ENCODE results near the gene ANKMY2.

ANKMY2 gene

DNA sequence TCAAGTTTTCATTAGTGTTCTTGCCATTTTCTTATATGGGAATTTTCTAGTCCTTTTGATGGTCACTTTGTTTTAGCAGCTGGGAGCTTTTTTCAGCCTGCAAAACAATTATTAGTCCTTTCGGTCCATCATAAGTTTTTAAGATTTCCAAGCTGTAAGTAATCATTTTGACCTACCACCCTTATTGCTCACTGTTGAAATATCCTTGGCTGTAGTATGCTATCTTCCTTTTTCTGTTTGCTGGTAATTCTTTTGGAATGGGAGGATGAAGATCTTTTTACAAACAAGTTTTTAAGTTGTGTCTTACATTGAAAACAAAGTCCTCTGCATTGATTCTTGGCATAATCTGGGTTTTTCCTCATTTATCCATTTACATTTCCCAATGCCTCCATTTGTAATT, 24.5 kb upstream of the ANKMY2 start:
- Histone ChIP-seq H3K4me1 (ENCODE audit: insufficient read depth, low read length, severe bottlenecking) (no peaks in the 10 kb centered on the region), H3K27me3 (ENCODE audit: insufficient read depth, low read length) (no peaks in the 10 kb centered on the region), H3K79me2 (ENCODE audit: insufficient read depth, low read length) (peaks cover 44% of the 10 kb centered on the region), H3F3A (ENCODE audit: insufficient read depth, low read length) (no peaks in the 10 kb centered on the region), H2AFZ (ENCODE audit: low read length) (no peak overlapping the region), H3K27ac (ENCODE audit: low read depth, low read length, poor library complexity, severe bottlenecking) (no peak overlapping the region), H3K36me3 (ENCODE audit: insufficient read depth, low read length) (peaks cover 87% of the 10 kb centered on the region), H3K4me2 (ENCODE audit: low read length) (no peak overlapping the region), H3K9me3 (ENCODE audit: low read length) (no peaks in the 10 kb centered on the region; the same call in 1 of the 2 replicates), H3K9ac (ENCODE audit: low read length) (no peak overlapping the region), H3K4me3 (ENCODE audit: low read depth, low read length, poor library complexity, severe bottlenecking) (no peak overlapping the region), H3K9me2 (ENCODE audit: low read depth, low read length) (no peaks in the 10 kb centered on the region), H4K20me1 (ENCODE audit: insufficient read depth, low read length) (no peaks in the 10 kb centered on the region)
- TF ChIP-seq, protein P1, sequence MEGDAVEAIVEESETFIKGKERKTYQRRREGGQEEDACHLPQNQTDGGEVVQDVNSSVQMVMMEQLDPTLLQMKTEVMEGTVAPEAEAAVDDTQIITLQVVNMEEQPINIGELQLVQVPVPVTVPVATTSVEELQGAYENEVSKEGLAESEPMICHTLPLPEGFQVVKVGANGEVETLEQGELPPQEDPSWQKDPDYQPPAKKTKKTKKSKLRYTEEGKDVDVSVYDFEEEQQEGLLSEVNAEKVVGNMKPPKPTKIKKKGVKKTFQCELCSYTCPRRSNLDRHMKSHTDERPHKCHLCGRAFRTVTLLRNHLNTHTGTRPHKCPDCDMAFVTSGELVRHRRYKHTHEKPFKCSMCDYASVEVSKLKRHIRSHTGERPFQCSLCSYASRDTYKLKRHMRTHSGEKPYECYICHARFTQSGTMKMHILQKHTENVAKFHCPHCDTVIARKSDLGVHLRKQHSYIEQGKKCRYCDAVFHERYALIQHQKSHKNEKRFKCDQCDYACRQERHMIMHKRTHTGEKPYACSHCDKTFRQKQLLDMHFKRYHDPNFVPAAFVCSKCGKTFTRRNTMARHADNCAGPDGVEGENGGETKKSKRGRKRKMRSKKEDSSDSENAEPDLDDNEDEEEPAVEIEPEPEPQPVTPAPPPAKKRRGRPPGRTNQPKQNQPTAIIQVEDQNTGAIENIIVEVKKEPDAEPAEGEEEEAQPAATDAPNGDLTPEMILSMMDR (IDR thresholded peaks at IDR 0.05; ENCODE audit: low read length), result no peak
- no peak for TF ChIP-seq EZH2 (IDR thresholded peaks at IDR 0.05; ENCODE audit: borderline replicate concordance, low read length)

DNA sequence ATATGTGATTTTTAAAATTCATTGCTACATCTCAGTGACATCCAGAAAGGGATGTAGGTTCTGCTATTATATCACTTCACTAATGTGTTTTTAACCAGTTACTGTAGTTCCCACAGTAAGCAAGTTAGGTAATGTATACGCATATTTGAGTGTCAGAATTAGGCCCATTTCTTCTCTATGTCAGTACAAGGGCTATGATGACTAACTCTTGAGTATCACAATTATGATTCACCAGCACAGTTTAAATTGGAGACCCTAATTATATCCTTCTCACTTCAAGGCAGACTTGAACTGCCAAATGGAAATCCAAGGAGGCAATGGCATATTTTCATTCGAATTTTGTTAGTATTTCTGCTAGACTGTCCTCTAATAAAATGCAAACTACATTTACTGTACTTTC, 24.0 kb upstream of the ANKMY2 start:
- Histone ChIP-seq H3F3A (ENCODE audit: insufficient read depth, low read length) (no peaks in the 10 kb centered on the region), H3K27ac (ENCODE audit: low read depth, low read length, poor library complexity, severe bottlenecking) (no peak overlapping the region), H3K9ac (ENCODE audit: low read length) (no peak overlapping the region), H4K20me1 (ENCODE audit: insufficient read depth, low read length) (no peaks in the 10 kb centered on the region), H2AFZ (ENCODE audit: low read length) (no peak overlapping the region), H3K36me3 (ENCODE audit: insufficient read depth, low read length) (peaks cover 86% of the 10 kb centered on the region), H3K4me2 (ENCODE audit: low read length) (no peak overlapping the region), H3K9me2 (ENCODE audit: low read depth, low read length) (no peaks in the 10 kb centered on the region), H3K79me2 (ENCODE audit: insufficient read depth, low read length) (peaks cover 47% of the 10 kb centered on the region), H3K4me3 (ENCODE audit: low read depth, low read length, poor library complexity, severe bottlenecking) (no peak overlapping the region), H3K27me3 (ENCODE audit: insufficient read depth, low read length) (no peaks in the 10 kb centered on the region), H3K9me3 (ENCODE audit: low read length) (no peaks in the 10 kb centered on the region; the same call in 1 of the 2 replicates), H3K4me1 (ENCODE audit: insufficient read depth, low read length, severe bottlenecking) (no peaks in the 10 kb centered on the region)
- TF ChIP-seq, protein P1 (IDR thresholded peaks at IDR 0.05; ENCODE audit: low read length), result no peak
- TF ChIP-seq EZH2 (IDR thresholded peaks at IDR 0.05; ENCODE audit: borderline replicate concordance, low read length), result no peak

DNA sequence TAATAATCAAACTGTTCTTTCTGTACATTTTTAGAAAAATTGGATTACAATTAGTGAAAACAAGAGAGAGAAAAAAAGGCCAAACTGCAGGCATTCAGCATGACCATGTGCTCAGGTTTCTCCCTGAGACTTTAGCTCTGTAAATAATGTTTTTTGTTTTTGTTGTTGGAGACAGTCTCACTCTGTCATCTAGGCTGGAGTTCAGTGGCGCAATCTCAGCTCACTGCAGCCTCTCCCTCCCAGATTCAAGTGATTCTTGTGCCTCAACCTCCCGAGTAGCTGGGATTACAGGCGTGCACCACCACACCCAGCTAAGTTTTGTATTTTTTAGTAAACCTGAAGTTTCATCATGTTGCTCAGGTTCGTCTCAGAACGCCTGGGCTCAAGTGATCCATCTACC, 23.4 kb upstream of the ANKMY2 start:
- Histone ChIP-seq H3K27ac (ENCODE audit: low read depth, low read length, poor library complexity, severe bottlenecking) (no peak overlapping the region), H3K9ac (ENCODE audit: low read length) (no peak overlapping the region)

More for the DNA sequence above, 23.4 kb upstream of the ANKMY2 start:
- Histone ChIP-seq H3K36me3 (ENCODE audit: insufficient read depth, low read length) (peaks cover 86% of the 10 kb centered on the region), H3K4me1 (ENCODE audit: insufficient read depth, low read length, severe bottlenecking) (no peaks in the 10 kb centered on the region), H3K79me2 (ENCODE audit: insufficient read depth, low read length) (peaks cover 53% of the 10 kb centered on the region), H3K4me2 (ENCODE audit: low read length) (no peak overlapping the region), H3F3A (ENCODE audit: insufficient read depth, low read length) (no peaks in the 10 kb centered on the region), H3K27me3 (ENCODE audit: insufficient read depth, low read length) (no peaks in the 10 kb centered on the region), H4K20me1 (ENCODE audit: insufficient read depth, low read length) (no peaks in the 10 kb centered on the region), H3K9me2 (ENCODE audit: low read depth, low read length) (no peaks in the 10 kb centered on the region), H3K4me3 (ENCODE audit: low read depth, low read length, poor library complexity, severe bottlenecking) (no peak overlapping the region), H2AFZ (ENCODE audit: low read length) (no peak overlapping the region), H3K9me3 (ENCODE audit: low read length) (no peaks in the 10 kb centered on the region; the same call in 1 of the 2 replicates)
- TF ChIP-seq EZH2 (IDR thresholded peaks at IDR 0.05; ENCODE audit: borderline replicate concordance, low read length), result no peak
- TF ChIP-seq, protein P1 (IDR thresholded peaks at IDR 0.05; ENCODE audit: low read length), result no peak

Data from OCI-LY1 (cell line).